Measurements from ENCODE around the gene DCANP1.

The DCANP1 gene

GRCh38 chr5:135477613-135478066 is 30.5 kb upstream of the DCANP1 start:
- TF ChIP-seq CTCF (IDR thresholded peaks at IDR 0.05; ENCODE audit: insufficient read depth, low read length) (no peak), GABPA (IDR thresholded peaks at IDR 0.05; ENCODE audit: low read depth) (no peak), POLR2AphosphoS5 (IDR thresholded peaks at IDR 0.05; ENCODE audit: low read depth) (no peak), SPI1 (IDR thresholded peaks at IDR 0.05; ENCODE audit: borderline replicate concordance, low read depth) (no peak)
- TF ChIP-seq, protein P1, sequence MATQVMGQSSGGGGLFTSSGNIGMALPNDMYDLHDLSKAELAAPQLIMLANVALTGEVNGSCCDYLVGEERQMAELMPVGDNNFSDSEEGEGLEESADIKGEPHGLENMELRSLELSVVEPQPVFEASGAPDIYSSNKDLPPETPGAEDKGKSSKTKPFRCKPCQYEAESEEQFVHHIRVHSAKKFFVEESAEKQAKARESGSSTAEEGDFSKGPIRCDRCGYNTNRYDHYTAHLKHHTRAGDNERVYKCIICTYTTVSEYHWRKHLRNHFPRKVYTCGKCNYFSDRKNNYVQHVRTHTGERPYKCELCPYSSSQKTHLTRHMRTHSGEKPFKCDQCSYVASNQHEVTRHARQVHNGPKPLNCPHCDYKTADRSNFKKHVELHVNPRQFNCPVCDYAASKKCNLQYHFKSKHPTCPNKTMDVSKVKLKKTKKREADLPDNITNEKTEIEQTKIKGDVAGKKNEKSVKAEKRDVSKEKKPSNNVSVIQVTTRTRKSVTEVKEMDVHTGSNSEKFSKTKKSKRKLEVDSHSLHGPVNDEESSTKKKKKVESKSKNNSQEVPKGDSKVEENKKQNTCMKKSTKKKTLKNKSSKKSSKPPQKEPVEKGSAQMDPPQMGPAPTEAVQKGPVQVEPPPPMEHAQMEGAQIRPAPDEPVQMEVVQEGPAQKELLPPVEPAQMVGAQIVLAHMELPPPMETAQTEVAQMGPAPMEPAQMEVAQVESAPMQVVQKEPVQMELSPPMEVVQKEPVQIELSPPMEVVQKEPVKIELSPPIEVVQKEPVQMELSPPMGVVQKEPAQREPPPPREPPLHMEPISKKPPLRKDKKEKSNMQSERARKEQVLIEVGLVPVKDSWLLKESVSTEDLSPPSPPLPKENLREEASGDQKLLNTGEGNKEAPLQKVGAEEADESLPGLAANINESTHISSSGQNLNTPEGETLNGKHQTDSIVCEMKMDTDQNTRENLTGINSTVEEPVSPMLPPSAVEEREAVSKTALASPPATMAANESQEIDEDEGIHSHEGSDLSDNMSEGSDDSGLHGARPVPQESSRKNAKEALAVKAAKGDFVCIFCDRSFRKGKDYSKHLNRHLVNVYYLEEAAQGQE (IDR thresholded peaks at IDR 0.05; ENCODE audit: insufficient replicate concordance, low read depth) = no peak
- DNase-seq (ENCODE audit: low read depth in 1 of 2, low spot score in 1 of 2) = no peak
- no peaks in the 10 kb centered on the region for H3K27me3 ChIP-seq (ENCODE audit: insufficient read depth, poor library complexity, severe bottlenecking)

DNA sequence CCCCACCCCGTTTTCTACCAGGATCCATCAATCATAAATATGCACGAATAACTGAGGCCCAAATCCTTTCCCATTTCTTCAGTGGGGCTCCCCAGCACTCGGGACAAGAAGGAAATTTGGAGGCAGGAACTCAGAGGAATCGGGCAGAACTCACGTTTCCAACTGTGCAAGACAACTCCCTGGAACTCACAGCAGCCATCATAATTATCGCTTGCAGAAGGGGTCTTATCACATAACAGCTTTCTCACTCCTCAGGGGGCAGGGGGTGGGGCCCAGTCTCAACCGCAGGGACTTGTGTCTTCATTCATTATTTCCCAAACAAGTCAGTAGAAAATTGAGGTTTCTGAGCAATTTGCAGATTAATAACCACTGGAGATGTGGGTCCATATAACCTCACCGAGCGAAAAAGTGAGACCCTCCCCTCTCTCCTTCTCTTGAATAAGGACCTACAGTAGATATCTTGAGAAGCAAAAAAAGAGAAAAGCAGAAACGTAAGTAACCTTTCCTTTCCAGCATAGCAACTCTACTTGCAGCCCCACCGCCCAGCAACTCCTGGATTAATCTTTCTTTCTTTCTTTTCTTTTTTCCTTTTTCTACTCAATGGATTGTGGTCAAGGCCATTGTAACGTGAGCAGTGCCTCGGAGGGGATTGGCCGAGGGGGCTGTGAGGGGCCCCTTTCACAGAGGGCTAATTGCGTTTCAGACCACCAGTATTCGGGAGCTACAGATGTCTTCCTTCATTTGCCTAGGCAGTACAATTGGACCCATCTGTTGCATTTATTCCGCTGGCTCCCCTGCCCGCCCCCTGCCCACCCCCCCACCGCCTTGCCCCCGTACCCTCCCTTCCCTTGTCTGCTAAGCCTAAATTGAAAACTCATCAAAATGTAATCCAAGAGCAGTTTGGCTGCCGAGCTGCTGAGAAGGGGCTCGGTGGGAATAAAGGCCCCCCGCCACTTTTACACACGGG is 29.8 kb upstream of the DCANP1 start:
- no peaks in the 10 kb centered on the region for H3K27me3 ChIP-seq (ENCODE audit: insufficient read depth, poor library complexity, severe bottlenecking)
- H3K4me3 ChIP-seq (replicated peaks; ENCODE audit: insufficient read depth, low read length) = no peak overlapping the region
- DNase-seq (ENCODE audit: low read depth in 1 of 2, low spot score in 1 of 2) = no peak
- TF ChIP-seq, protein P1 (IDR thresholded peaks at IDR 0.05; ENCODE audit: insufficient replicate concordance, low read depth) = no peak
- TF ChIP-seq GABPA (IDR thresholded peaks at IDR 0.05; ENCODE audit: low read depth) (no peak), POLR2AphosphoS5 (IDR thresholded peaks at IDR 0.05; ENCODE audit: low read depth) (no peak), CTCF (IDR thresholded peaks at IDR 0.05; ENCODE audit: insufficient read depth, low read length) (no peak), SPI1 (IDR thresholded peaks at IDR 0.05; ENCODE audit: borderline replicate concordance, low read depth) (no peak)
- H3K27ac ChIP-seq (replicated peaks) = no peak overlapping the region

More at GRCh38 chr5:135477613-135478066, 30.5 kb upstream of the DCANP1 start:
- no peak overlapping the region for H3K27ac ChIP-seq (replicated peaks)
- H3K4me3 ChIP-seq (replicated peaks; ENCODE audit: insufficient read depth, low read length) = no peak overlapping the region

- H3K27me3 ChIP-seq (ENCODE audit: insufficient read depth, poor library complexity, severe bottlenecking) = no peaks in the 10 kb centered on the region
Observed at GRCh38 chr5:135473956-135474670, 27.0 kb upstream of the DCANP1 start.

More at GRCh38 chr5:135473956-135474670, 27.0 kb upstream of the DCANP1 start:
- TF ChIP-seq GABPA (IDR thresholded peaks at IDR 0.05; ENCODE audit: low read depth) = no peak
- TF ChIP-seq CTCF (IDR thresholded peaks at IDR 0.05; ENCODE audit: insufficient read depth, low read length) = no peak
- no peak for TF ChIP-seq POLR2AphosphoS5 (IDR thresholded peaks at IDR 0.05; ENCODE audit: low read depth)
- no peak for TF ChIP-seq SPI1 (IDR thresholded peaks at IDR 0.05; ENCODE audit: borderline replicate concordance, low read depth)
- TF ChIP-seq, protein P1 (IDR thresholded peaks at IDR 0.05; ENCODE audit: insufficient replicate concordance, low read depth) = no peak
- Histone ChIP-seq H3K4me3 (replicated peaks; ENCODE audit: insufficient read depth, low read length) (no peak overlapping the region), H3K27ac (replicated peaks) (no peak overlapping the region)
- no peak for DNase-seq (ENCODE audit: low read depth in 1 of 2, low spot score in 1 of 2)

Measured in HL-60 (cell line).